ENCODE results near the gene TMBIM1. TPM values are rescaled to one million over a fixed set of nuclear protein-coding genes. Genes with fewer than 3 reads are reported as not detected.
A peak's percentile ranks its signal among the peaks of the same experiment; 100 is the strongest.

Gene TMBIM1
- total RNA-seq, 5 donors from 2014 or later (not counting 1 experiment from before 2014, with no cell fraction given) = 78.8 to 166 (median 144) TPM

DNA sequence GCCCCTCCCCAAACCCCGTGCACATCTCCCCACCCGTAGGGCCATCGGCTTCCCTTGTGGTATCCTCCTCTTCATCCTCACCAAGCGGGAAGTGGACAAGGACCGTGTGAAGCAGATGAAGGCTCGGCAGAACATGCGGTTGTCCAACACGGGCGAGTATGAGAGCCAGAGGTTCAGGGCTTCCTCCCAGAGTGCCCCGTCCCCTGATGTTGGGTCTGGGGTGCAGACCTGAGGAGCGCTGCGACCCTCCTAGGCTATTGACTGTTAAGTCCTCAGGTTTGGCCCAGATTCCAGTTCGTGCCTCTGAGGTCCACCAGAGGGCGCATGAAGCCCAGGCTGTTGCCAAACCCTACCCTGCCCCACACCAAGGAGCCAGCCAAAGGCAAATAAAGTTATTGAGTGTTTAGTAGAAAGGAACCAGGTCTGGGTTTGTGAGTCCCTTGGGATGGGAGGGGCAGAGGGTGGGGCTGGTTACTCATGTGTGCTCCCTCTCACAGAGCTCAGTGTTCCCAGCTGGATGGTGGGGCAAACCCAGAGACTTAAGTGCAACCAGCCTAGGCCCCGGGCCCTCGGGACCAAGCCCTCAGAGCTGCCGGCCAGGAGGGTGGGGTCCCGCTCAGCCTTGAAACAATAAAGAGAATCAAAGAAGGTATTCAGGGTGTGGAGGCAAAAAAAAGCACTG is 19.6 kb downstream of the TMBIM1 start:
- peaks cover 9 to 49% of the 10 kb centered on the region in 2 donors for H3K36me3 ChIP-seq (ENCODE audit: control insufficient read depth in 2 of 2, extremely low read depth in 1 of 2, insufficient read depth in 1 of 2, low read length in 1 of 2)
- H3K4me1 Mint-ChIP-seq = peaks cover 37 to 56% (median 47%) of the 10 kb centered on the region in 3 donors

DNA sequence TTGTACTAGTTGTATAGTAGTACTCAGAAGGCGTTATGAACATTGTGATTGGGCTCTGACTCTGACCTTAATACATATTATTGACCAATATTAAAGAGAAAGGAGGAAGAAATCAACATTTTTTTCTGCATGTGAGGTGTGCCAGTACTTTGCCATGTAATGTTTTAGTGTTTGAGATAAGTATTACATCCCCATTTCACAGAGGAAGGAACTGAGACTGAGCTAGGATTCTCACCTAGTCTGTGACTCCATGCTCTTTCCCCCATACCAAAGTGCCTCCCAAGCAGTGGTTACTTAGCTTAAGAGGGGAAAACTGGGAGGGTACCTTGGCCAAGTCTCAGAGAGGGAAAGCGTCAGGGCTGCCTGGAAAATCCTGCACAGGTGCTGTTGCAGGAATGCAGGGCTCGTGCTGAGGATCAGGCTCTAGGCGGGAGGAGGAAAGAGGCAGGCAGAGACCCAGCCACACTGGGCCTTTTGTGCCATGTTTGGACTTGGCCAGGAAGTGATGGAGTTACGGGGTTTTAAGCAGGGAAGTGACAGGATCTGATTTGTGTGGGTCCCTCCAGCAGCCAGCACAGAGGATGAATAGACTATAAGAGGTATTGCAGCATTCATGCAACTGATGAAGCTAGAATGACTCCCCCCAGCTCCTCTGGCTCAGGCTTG is 20.3 kb downstream of the TMBIM1 start:
- peak overlapping the region; percentile 87 to 92 for H3K27ac Mint-ChIP-seq
- DNase-seq = no peak
- Histone ChIP-seq H3K36me3 (ENCODE audit: control insufficient read depth in 2 of 2, extremely low read depth in 1 of 2, insufficient read depth in 1 of 2, low read length in 1 of 2) (peaks cover 9 to 48% of the 10 kb centered on the region in 2 donors), H3K27me3 (replicated peaks in 1 of 2; ENCODE audit: control insufficient read depth in 2 of 2, extremely low read depth in 1 of 2, insufficient read depth in 2 of 2, low read length in 1 of 2) (no peaks in the 10 kb centered on the region), H3K9me3 (no peaks in the 10 kb centered on the region), H3K4me1 (ENCODE audit: control insufficient read depth in 1 of 2, extremely low read depth in 1 of 2, insufficient read depth in 2 of 2, low read length in 2 of 2) (peaks cover 18 to 45% of the 10 kb centered on the region in 2 experiments), H3K4me3 (ENCODE audit: control insufficient read depth in 1 of 2, extremely low read depth in 1 of 2, low read length in 1 of 2) (no peak overlapping the region), H3K27ac (ENCODE audit: low read length) (peak overlapping the region; percentile 43)
- no peak for ATAC-seq (replicated peaks in 1 of 4)
- peak overlapping the region; percentile 92 to 95 (median 94) for H3K4me3 Mint-ChIP-seq
- peaks cover 36% of the 10 kb centered on the region for H3K36me3 Mint-ChIP-seq
- no peaks in the 10 kb centered on the region for H3K9me3 Mint-ChIP-seq
- peaks cover 39 to 58% (median 50%) of the 10 kb centered on the region in 3 donors for H3K4me1 Mint-ChIP-seq
- CTCF ChIA-PET = interaction anchor here (0.6 to 6.4 kb wide), 20 partner anchors 13 to 576 kb away, joined by 3 to 54 read pairs (median 5); partner anchors contain the start of genes CATIP (in 2 of the 2) and TMBIM1 (in 1 of the 2)
- POLR2A ChIA-PET = no interaction called here
- H3K27me3 Mint-ChIP-seq = no peaks in the 10 kb centered on the region
- 76% methylated on average over 4 of the region's 5 CpGs for WGBS (ENCODE audit: insufficient coverage)

More for the DNA sequence above, 19.6 kb downstream of the TMBIM1 start:
- Histone ChIP-seq H3K27me3 (replicated peaks in 1 of 2; ENCODE audit: control insufficient read depth in 2 of 2, extremely low read depth in 1 of 2, insufficient read depth in 2 of 2, low read length in 1 of 2) (no peaks in the 10 kb centered on the region), H3K4me3 (ENCODE audit: control insufficient read depth in 1 of 2, extremely low read depth in 1 of 2, low read length in 1 of 2) (no peak overlapping the region), H3K4me1 (ENCODE audit: control insufficient read depth in 1 of 2, extremely low read depth in 1 of 2, insufficient read depth in 2 of 2, low read length in 2 of 2) (peaks cover 18 to 42% of the 10 kb centered on the region in 2 experiments), H3K9me3 (no peaks in the 10 kb centered on the region), H3K27ac (ENCODE audit: low read length) (peak overlapping the region; percentile 43)
- H3K36me3 Mint-ChIP-seq = peaks cover 35% of the 10 kb centered on the region
- peak overlapping the region; percentile 31 to 95 (median 92) for H3K4me3 Mint-ChIP-seq
- ATAC-seq (replicated peaks in 1 of 4) = peak; percentile 9 to 22 (median 16)
- peak; percentile 63 to 89 (median 75) for DNase-seq
- peak overlapping the region; percentile 57 to 92 for H3K27ac Mint-ChIP-seq
- no peaks in the 10 kb centered on the region for H3K9me3 Mint-ChIP-seq
- WGBS (ENCODE audit: insufficient coverage) = 59% methylated on average over 13 of the region's 18 CpGs
- no peaks in the 10 kb centered on the region for H3K27me3 Mint-ChIP-seq
- ChIA-PET POLR2A (interaction anchor here (0.5 to 3.3 kb wide), 4 partner anchors 14 to 52 kb away, joined by 3 to 10 read pairs (median 4); no protein-coding TSS in a partner anchor), CTCF (interaction anchor here (0.6 to 6.4 kb wide), 25 partner anchors 9 to 575 kb away, joined by 3 to 54 read pairs (median 6); partner anchors contain the start of genes CATIP (in 2 of the 2) and TMBIM1 (in 1 of the 2))

DNA sequence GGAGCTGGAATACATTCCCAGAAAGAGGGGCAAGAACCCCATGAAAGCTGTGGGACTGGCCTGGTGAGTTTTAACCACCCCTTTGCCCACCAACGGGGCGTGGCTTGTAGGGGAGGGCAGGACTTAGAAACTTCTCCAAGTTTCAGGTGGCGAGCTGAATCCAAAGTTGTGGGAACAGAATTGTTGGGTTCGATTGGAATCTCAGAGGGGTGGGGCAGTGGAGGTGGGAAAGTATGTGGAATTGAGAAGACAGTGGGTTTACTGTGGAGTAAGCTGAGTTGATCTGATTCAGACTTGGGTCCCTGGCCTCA is 20.9 kb downstream of the TMBIM1 start:
- Mint-ChIP-seq H3K4me3 (peak overlapping the region; percentile 92 to 95 (median 94)), H3K27ac (peak overlapping the region; percentile 87 to 92), H3K4me1 (peaks cover 42 to 57% (median 51%) of the 10 kb centered on the region in 3 donors), H3K27me3 (no peaks in the 10 kb centered on the region), H3K9me3 (no peaks in the 10 kb centered on the region), H3K36me3 (peaks cover 35% of the 10 kb centered on the region)
- H3K4me3 ChIP-seq (ENCODE audit: control insufficient read depth in 1 of 2, extremely low read depth in 1 of 2, low read length in 1 of 2) = peak overlapping the region in 1 of 2 donors; percentile 96
- no peaks in the 10 kb centered on the region for H3K9me3 ChIP-seq
- WGBS (ENCODE audit: insufficient coverage) = 72% methylated on average over 4 of the region's 4 CpGs
- ChIA-PET CTCF (interaction anchor here (0.6 to 6.4 kb wide), 17 partner anchors 14 to 576 kb away, joined by 3 to 54 read pairs (median 6); partner anchors contain the start of genes CATIP (in 2 of the 2) and TMBIM1 (in 1 of the 2)), POLR2A (no interaction called here)
- H3K27ac ChIP-seq (ENCODE audit: low read length) = peak overlapping the region; percentile 13
- H3K27me3 ChIP-seq (replicated peaks in 1 of 2; ENCODE audit: control insufficient read depth in 2 of 2, extremely low read depth in 1 of 2, insufficient read depth in 2 of 2, low read length in 1 of 2) = no peaks in the 10 kb centered on the region
- H3K4me1 ChIP-seq (ENCODE audit: control insufficient read depth in 1 of 2, extremely low read depth in 1 of 2, insufficient read depth in 2 of 2, low read length in 2 of 2) = peaks cover 18 to 45% of the 10 kb centered on the region in 2 experiments
- DNase-seq = no peak
- ATAC-seq (replicated peaks in 1 of 4) = no peak
- peaks cover 9 to 48% of the 10 kb centered on the region in 2 donors for H3K36me3 ChIP-seq (ENCODE audit: control insufficient read depth in 2 of 2, extremely low read depth in 1 of 2, insufficient read depth in 1 of 2, low read length in 1 of 2)

DNA sequence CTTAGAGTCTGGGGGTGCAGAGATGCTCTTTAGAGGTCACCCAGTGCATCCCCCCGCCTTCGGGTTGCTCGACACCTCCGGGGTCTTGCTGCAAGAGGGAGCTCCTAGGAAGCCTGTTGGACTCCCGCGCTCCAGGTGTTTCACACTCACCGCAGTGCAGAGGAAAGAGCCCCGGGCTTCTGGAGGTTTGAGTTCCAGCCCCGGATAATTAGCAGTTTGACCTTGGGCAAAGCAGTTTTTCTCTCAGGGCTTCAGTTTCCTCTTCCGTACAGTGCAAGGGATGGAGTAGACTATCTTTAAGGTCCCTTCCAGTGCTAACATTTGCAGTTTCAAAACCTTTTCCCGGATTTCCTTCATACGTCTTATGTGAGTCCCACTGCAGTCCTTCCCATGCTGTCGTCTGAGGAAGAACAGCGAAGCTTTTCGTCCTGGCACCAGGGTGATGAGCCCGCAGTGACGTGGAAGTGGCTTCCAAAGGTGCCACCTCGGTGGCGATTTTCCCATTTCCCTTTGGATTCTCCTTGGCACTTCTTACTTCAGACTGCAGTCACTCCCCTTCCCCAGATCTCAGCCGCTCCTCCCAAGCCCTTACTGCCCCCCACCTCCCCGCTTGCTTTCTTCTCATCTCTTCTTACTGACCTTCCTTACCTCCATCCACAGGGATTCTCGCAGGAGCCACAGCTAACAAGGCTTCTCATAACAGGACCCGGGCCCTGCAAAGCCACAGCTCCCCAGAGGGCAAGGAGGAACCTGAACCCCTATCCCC is 21.4 kb downstream of the TMBIM1 start:
- DNase-seq = no peak
- H3K9me3 Mint-ChIP-seq = no peaks in the 10 kb centered on the region
- peaks cover 9 to 48% of the 10 kb centered on the region in 2 donors for H3K36me3 ChIP-seq (ENCODE audit: control insufficient read depth in 2 of 2, extremely low read depth in 1 of 2, insufficient read depth in 1 of 2, low read length in 1 of 2)
- ATAC-seq (replicated peaks in 1 of 4) = no peak
- H3K27me3 ChIP-seq (replicated peaks in 1 of 2; ENCODE audit: control insufficient read depth in 2 of 2, extremely low read depth in 1 of 2, insufficient read depth in 2 of 2, low read length in 1 of 2) = no peaks in the 10 kb centered on the region
- peaks cover 18 to 45% of the 10 kb centered on the region in 2 experiments for H3K4me1 ChIP-seq (ENCODE audit: control insufficient read depth in 1 of 2, extremely low read depth in 1 of 2, insufficient read depth in 2 of 2, low read length in 2 of 2)
- peak overlapping the region; percentile 87 to 92 for H3K27ac Mint-ChIP-seq
- H3K36me3 Mint-ChIP-seq = peaks cover 39% of the 10 kb centered on the region
- no peaks in the 10 kb centered on the region for H3K9me3 ChIP-seq
- WGBS (ENCODE audit: insufficient coverage) = 10% methylated on average over 19 of the region's 23 CpGs
- peak overlapping the region; percentile 3 for H3K27ac ChIP-seq (ENCODE audit: low read length)
- ChIA-PET CTCF (interaction anchor here (0.6 to 6.4 kb wide), 28 partner anchors 13 to 577 kb away, joined by 3 to 54 read pairs (median 5); partner anchors contain the start of genes CATIP (in 2 of the 2), ARPC2 (in 1 of the 2), TMBIM1 (in 1 of the 2) and TTLL4 (in 1 of the 2)), POLR2A (interaction anchor here (0.5 to 1.4 kb wide), 7 partner anchors 16 to 1117 kb away, joined by 3 to 11 read pairs (median 3); partner anchors contain the start of gene DNPEP (in 1 of the 2))
- peak overlapping the region; percentile 71 to 96 for H3K4me3 ChIP-seq (ENCODE audit: control insufficient read depth in 1 of 2, extremely low read depth in 1 of 2, low read length in 1 of 2)
- no peaks in the 10 kb centered on the region for H3K27me3 Mint-ChIP-seq
- peak overlapping the region; percentile 92 to 95 (median 94) for H3K4me3 Mint-ChIP-seq
- H3K4me1 Mint-ChIP-seq = peaks cover 42 to 58% (median 52%) of the 10 kb centered on the region in 3 donors

DNA sequence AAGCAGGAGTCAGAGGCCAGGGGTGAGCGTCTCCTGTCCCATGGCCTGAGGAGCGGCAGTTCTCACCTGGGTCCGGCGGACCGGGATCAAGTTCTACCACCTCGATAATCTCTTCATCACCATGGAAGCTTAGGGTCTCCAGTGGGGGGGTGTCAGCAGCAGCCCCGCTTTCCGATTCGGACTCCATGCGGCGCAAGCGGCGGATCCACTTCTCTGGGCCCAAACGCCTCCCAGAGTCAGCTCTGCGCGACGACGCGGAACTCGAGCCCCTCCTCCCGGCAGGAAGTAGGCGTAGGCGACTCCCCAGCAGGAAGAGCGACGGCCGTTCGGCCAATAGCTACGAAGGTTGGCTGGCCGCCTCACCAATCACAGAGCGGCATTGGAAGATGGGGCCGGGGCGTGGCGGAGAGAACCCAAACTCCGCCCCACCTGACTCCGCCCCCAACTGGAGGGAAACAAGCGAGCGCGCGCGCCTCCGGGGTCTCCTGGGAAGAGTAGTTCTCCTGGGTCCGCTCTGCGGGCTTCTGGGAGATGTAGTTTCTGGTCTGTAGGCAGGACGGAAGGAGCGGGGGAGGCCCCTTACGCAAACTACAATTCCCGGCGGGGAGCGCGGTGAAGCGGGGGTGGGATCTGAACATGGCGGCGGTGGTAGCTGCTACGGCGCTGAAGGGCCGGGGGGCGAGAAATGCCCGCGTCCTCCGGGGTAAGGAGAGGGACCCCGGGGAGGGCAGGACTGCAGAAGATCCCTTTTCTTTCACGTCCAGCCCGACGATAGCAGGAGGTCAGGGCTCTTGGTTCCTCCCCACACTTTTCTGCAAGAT is 22.2 kb downstream of the TMBIM1 start, which contains the start of the genes AAMP and PNKD:
Gene AAMP (minus strand): TSS at position 238 of the 821 bp plus-strand sequence. CDS start 51 bp downstream, at position 187.
Gene PNKD (plus strand): TSS at position 620 of the 821 bp plus-strand sequence. CDS start 17 bp downstream, at position 637.
- WGBS (ENCODE audit: insufficient coverage) = under 1% methylated on average over 49 of the region's 64 CpGs

More for the DNA sequence above, 22.2 kb downstream of the TMBIM1 start, which contains the start of the genes AAMP and PNKD:
- Histone ChIP-seq H3K4me1 (ENCODE audit: control insufficient read depth in 1 of 2, extremely low read depth in 1 of 2, insufficient read depth in 2 of 2, low read length in 2 of 2) (peaks cover 18 to 48% of the 10 kb centered on the region in 2 experiments), H3K4me3 (ENCODE audit: control insufficient read depth in 1 of 2, extremely low read depth in 1 of 2, low read length in 1 of 2) (peak within 1 kb of the TSS; percentile 80 to 96), H3K9me3 (no peaks in the 10 kb centered on the region), H3K36me3 (ENCODE audit: control insufficient read depth in 2 of 2, extremely low read depth in 1 of 2, insufficient read depth in 1 of 2, low read length in 1 of 2) (peaks cover 3 to 48% of the 10 kb centered on the region in 2 donors), H3K27me3 (replicated peaks in 1 of 2; ENCODE audit: control insufficient read depth in 2 of 2, extremely low read depth in 1 of 2, insufficient read depth in 2 of 2, low read length in 1 of 2) (no peaks in the 10 kb centered on the region), H3K27ac (ENCODE audit: low read length) (peak within 1 kb of the TSS; percentile 59)
- DNase-seq = peak; percentile 99 to 100 (median 100)
- Mint-ChIP-seq H3K9me3 (no peaks in the 10 kb centered on the region), H3K36me3 (peaks cover 39% of the 10 kb centered on the region), H3K27me3 (no peaks in the 10 kb centered on the region), H3K4me3 (peak within 1 kb of the TSS; percentile 92 to 95 (median 94)), H3K27ac (peak within 1 kb of the TSS; percentile 87 to 92), H3K4me1 (peaks cover 47 to 61% (median 52%) of the 10 kb centered on the region in 3 donors)
- ChIA-PET POLR2A (interaction anchor here (0.5 to 1.4 kb wide), 7 partner anchors 17 to 1117 kb away, joined by 3 to 11 read pairs (median 3); partner anchors contain the start of gene DNPEP (in 1 of the 2)), CTCF (interaction anchor here (0.5 to 6.4 kb wide), 22 partner anchors 11 to 440 kb away, joined by 3 to 54 read pairs (median 4); partner anchors contain the start of genes ARPC2 (in 1 of the 2), CATIP (in 1 of the 2), TMBIM1 (in 1 of the 2) and TTLL4 (in 1 of the 2))
- peak; percentile 90 to 94 (median 91) for ATAC-seq (replicated peaks in 1 of 4)
